Nephron progenitor cell (in vitro differentiated cells): Measurements from ENCODE around the gene STAB1.

Experiments used
- DNase-seq: peaks from one replicate; pipeline ENCODE4 v3.0.0; 2021
- H3K27ac Mint-ChIP-seq: 2 replicates; pipeline ENCODE4 v1.8.0; 2021; ENCODE audit warnings: mild to moderate bottlenecking, moderate library complexity, mixed read lengths
- H3K27me3 Mint-ChIP-seq: 2 replicates; pipeline ENCODE4 v1.8.0; 2021; ENCODE audit warnings: mild to moderate bottlenecking, low read depth, mixed read lengths; ENCODE audit not compliant: poor library complexity
- H3K36me3 Mint-ChIP-seq: 2 replicates; pipeline ENCODE4 v1.8.0; 2021; ENCODE audit warnings: low read depth, mixed read lengths
- H3K4me1 Mint-ChIP-seq: 2 replicates; pipeline ENCODE4 v1.8.0; 2021; ENCODE audit warnings: mixed read lengths
- H3K4me3 Mint-ChIP-seq: 2 replicates; pipeline ENCODE4 v1.8.0; 2021; ENCODE audit warnings: mild to moderate bottlenecking, moderate library complexity, mixed read lengths
- H3K9me3 Mint-ChIP-seq: 2 replicates; pipeline ENCODE4 v1.8.0; 2021; ENCODE audit warnings: mild to moderate bottlenecking, moderate library complexity, mixed read lengths
- TF ChIP-seq, protein P1 (sequence below): fragments of 200-600 bp; sonication (generic); IDR thresholded peaks from 2 replicates; pipeline ENCODE4 v1.5.0; 2021; ENCODE audit warnings: antibody characterized with exemption

Gene STAB1

DNA sequence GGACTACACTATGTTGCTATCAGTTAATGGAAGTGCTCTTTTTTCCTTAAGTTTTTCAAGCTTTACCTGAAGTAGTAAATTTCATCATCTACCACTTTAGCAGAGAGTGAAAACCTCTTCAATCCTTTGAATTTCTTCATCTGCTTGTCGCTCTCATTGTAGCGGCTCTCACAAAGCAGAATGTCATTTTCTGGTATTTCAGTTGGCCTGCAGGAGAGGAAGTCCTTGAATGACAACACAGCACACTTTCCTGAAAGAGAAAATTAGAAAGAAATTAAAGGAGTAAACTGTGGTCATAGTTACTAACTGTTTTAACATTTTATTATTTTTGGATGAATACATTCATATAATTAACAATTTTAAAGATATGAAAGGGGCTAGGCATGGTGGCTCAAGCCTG lies 68.8 kb downstream of the STAB1 start:
- no peak for DNase-seq
- H3K36me3 Mint-ChIP-seq, result peaks cover 72% of the 10 kb centered on the region
- no peak overlapping the region for H3K4me3 Mint-ChIP-seq
- TF ChIP-seq, protein P1, sequence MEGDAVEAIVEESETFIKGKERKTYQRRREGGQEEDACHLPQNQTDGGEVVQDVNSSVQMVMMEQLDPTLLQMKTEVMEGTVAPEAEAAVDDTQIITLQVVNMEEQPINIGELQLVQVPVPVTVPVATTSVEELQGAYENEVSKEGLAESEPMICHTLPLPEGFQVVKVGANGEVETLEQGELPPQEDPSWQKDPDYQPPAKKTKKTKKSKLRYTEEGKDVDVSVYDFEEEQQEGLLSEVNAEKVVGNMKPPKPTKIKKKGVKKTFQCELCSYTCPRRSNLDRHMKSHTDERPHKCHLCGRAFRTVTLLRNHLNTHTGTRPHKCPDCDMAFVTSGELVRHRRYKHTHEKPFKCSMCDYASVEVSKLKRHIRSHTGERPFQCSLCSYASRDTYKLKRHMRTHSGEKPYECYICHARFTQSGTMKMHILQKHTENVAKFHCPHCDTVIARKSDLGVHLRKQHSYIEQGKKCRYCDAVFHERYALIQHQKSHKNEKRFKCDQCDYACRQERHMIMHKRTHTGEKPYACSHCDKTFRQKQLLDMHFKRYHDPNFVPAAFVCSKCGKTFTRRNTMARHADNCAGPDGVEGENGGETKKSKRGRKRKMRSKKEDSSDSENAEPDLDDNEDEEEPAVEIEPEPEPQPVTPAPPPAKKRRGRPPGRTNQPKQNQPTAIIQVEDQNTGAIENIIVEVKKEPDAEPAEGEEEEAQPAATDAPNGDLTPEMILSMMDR, result no peak
- no peaks in the 10 kb centered on the region for H3K27me3 Mint-ChIP-seq
- H3K4me1 Mint-ChIP-seq, result no peaks in the 10 kb centered on the region
- no peak overlapping the region for H3K27ac Mint-ChIP-seq
- no peaks in the 10 kb centered on the region for H3K9me3 Mint-ChIP-seq

DNA sequence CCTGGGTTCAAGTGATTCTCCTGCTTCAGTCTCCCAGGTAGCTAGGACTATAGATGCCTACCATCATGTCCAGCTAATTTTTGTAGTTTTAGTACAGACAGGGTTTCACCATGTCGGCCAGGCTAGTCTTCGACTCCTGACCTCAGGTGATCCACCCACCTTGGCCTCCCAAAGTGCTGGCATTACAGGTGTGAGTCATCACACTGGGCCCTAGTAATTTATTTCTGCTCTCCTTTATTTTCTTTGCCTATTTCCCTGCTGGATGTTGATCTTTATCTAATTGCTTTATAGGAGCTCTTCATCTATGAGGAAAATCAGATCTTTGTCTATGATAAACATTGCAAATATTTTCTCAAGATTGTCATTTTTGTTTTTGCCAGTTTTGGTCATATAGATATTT lies 72.9 kb downstream of the STAB1 start:
- H3K27ac Mint-ChIP-seq, result peak overlapping the region; percentile 29
- H3K4me3 Mint-ChIP-seq, result no peak overlapping the region
- H3K4me1 Mint-ChIP-seq, result no peaks in the 10 kb centered on the region
- H3K9me3 Mint-ChIP-seq, result no peaks in the 10 kb centered on the region
- TF ChIP-seq, protein P1, result no peak
- no peak for DNase-seq
- H3K27me3 Mint-ChIP-seq, result no peaks in the 10 kb centered on the region
- peaks cover 60% of the 10 kb centered on the region for H3K36me3 Mint-ChIP-seq

DNA sequence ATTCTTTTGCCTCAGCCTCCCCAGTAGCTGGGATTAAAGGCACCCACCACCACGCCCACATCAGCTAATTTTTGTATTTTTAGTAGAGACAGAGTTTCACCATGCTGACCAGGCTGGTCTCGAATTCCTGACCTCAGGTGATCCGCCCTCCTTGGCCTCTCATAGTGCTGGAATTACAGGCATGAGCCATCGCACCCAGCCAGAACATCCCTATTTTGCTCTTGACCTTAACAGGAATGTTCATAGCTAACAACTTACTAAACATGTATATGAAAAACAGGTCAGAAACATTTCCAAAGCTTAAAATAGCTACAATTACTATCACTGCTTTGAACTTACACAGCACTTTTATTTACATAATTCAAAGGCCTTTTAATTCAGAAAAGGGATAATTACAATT lies 74.9 kb downstream of the STAB1 start:
- no peaks in the 10 kb centered on the region for H3K9me3 Mint-ChIP-seq
- no peaks in the 10 kb centered on the region for H3K27me3 Mint-ChIP-seq
- TF ChIP-seq, protein P1, result no peak
- peaks cover 68% of the 10 kb centered on the region for H3K36me3 Mint-ChIP-seq
- H3K4me1 Mint-ChIP-seq, result no peaks in the 10 kb centered on the region
- peak overlapping the region; percentile 34 for H3K27ac Mint-ChIP-seq
- H3K4me3 Mint-ChIP-seq, result no peak overlapping the region
- no peak for DNase-seq

DNA sequence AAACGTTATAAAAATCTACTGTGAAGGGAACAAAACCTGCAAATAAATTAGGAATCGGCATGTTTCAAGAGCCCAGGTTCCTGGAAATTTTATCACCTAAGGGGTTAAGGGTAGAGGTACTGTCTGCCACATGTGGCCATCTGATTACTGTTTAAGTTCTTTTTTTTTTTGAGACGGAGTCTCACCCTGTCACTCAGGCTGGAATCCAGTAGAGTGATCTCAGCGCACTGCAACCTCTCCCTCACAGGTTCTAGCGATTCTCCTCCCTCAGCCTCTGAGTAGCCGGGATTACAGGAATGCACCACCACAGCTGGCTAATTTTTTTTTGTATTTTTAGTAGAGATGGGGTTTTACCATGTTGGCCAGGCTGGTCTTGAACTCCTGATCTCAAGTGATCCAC lies 77.1 kb downstream of the STAB1 start:
- H3K4me1 Mint-ChIP-seq, result no peaks in the 10 kb centered on the region
- H3K27ac Mint-ChIP-seq, result no peak overlapping the region
- H3K9me3 Mint-ChIP-seq, result no peaks in the 10 kb centered on the region

More for the DNA sequence above, 77.1 kb downstream of the STAB1 start:
- peaks cover 72% of the 10 kb centered on the region for H3K36me3 Mint-ChIP-seq
- TF ChIP-seq, protein P1, result no peak
- H3K4me3 Mint-ChIP-seq, result no peak overlapping the region
- no peak for DNase-seq
- no peaks in the 10 kb centered on the region for H3K27me3 Mint-ChIP-seq
